ENCODE results near the gene PGAP6.
"Not testable (repeated sequence)": the region's sequence is repeated elsewhere in the genome, so short reads cannot be mapped to it uniquely, and the experiment has no call there.

PGAP6 gene

GRCh38 chr16:378113-378820 lies 3.5 kb downstream of the PGAP6 start:
- DNase-seq, result not testable (repeated sequence)

GRCh38 chr16:377419-377951 lies 4.3 kb downstream of the PGAP6 start:
- DNase-seq, result no peak

- DNase-seq, result no peak
Measured at GRCh38 chr16:376817-377418, 4.9 kb downstream of the PGAP6 start.

- no peak for DNase-seq
Measured at GRCh38 chr16:375927-376816, 5.6 kb downstream of the PGAP6 start.

GRCh38 chr16:375212-375611 lies 6.6 kb downstream of the PGAP6 start:
- no peak for DNase-seq

- DNase-seq, result no peak
Measured at GRCh38 chr16:374616-374926, 7.2 kb downstream of the PGAP6 start.

GRCh38 chr16:373848-374615 lies 7.7 kb downstream of the PGAP6 start:
- DNase-seq, result no peak

GRCh38 chr16:373020-373598 lies 8.7 kb downstream of the PGAP6 start:
- DNase-seq, result no peak

GRCh38 chr16:372302-372983 lies 9.3 kb downstream of the PGAP6 start:
- no peak for DNase-seq

- DNase-seq, result no peak
Measured at GRCh38 chr16:371515-372301, 10.1 kb downstream of the PGAP6 start.

- no peak for DNase-seq
Measured at GRCh38 chr16:370979-371514, 10.7 kb downstream of the PGAP6 start.

- peak; percentile 76 for DNase-seq
Measured at GRCh38 chr16:370443-370842, 11.3 kb downstream of the PGAP6 start, which contains the start of gene MRPL28. MRPL28 (minus strand) TSS chr16:370538; CDS start chr16:370218, 320 bp downstream.

GRCh38 chr16:369866-370436 lies 11.8 kb downstream of the PGAP6 start:
- DNase-seq, result no peak

GRCh38 chr16:369275-369865 lies 12.4 kb downstream of the PGAP6 start:
- DNase-seq, result no peak

GRCh38 chr16:368388-369158 lies 13.2 kb downstream of the PGAP6 start:
- no peak for DNase-seq

- no peak for DNase-seq
Measured at GRCh38 chr16:367333-367903, 14.4 kb downstream of the PGAP6 start.

GRCh38 chr16:366476-366875 lies 15.3 kb downstream of the PGAP6 start:
- no peak for DNase-seq

GRCh38 chr16:364595-365491 lies 16.9 kb downstream of the PGAP6 start:
- no peak for DNase-seq
